HFFc6 (cell line): ENCODE measurements around the gene NPAS2. TPM values are rescaled to one million over a fixed set of nuclear protein-coding genes. Genes with fewer than 3 reads are reported as not detected.

Experiments
- DNase-seq: peaks from one replicate; pipeline ENCODE4 v3.0.0-alpha.2; 2018
- H3K27ac Mint-ChIP-seq: 2 replicates; pipeline ENCODE4 v1.8.0; 2020; ENCODE audit warnings: mild to moderate bottlenecking, mixed read lengths
- H3K27me3 Mint-ChIP-seq: 2 replicates; pipeline ENCODE4 v1.8.0; 2021; ENCODE audit warnings: mild to moderate bottlenecking, moderate library complexity, mixed read lengths; ENCODE audit not compliant: insufficient read depth
- H3K36me3 Mint-ChIP-seq: 2 replicates; pipeline ENCODE4 v1.8.0; 2021; ENCODE audit warnings: low read depth, mixed read lengths
- H3K4me1 Mint-ChIP-seq: 2 replicates; pipeline ENCODE4 v1.8.0; 2020; ENCODE audit warnings: low read depth, mixed read lengths
- H3K4me3 Mint-ChIP-seq: 2 replicates; pipeline ENCODE4 v1.8.0; 2020; ENCODE audit warnings: mild to moderate bottlenecking, moderate library complexity, mixed read lengths
- H3K9me3 Mint-ChIP-seq: 2 replicates; pipeline ENCODE4 v1.8.0; 2020; ENCODE audit warnings: mild to moderate bottlenecking, mixed read lengths
- total RNA-seq, 6 experiments: library from RNA; stranded (reverse); fragmentation: NEBNext Ultra II Directional; extraction: Animal tissue kit (Norgen Biotek cat#: 25700); gene quantifications; 2 replicates in 1 of 6; 3 replicates in 5 of 6; pipeline ENCODE4 v1.2.3, GENCODE V29; 2021
- TF ChIP-seq, protein P1 (sequence below): fragments of 200-600 bp; sonication (generic); IDR thresholded peaks from 2 replicates; pipeline ENCODE4 v1.5.0; 2021; ENCODE audit warnings: antibody characterized with exemption, mild to moderate bottlenecking

NPAS2 gene
- total RNA-seq, 6 experiments from 2014 or later, result 8.8 to 14.7 (median 9.3) TPM

DNA sequence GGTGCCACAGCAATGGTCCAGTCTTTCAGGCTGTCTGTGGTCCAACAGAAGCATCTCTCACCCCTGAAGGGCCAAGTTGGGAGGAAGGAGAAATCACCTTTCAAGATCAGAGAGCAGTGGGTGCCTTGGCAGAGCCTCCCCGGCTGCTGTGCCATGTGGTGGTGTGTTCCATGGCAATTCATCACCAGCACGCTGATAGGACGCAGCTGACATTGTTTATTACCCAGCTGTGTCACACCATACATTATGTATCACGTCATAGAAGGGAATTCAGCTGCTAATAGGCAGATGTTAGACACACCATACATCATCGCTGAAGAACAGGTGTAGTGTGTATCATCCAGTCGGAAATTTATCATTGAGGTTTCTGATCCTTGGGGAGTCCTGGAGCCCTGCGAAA, 152.5 kb downstream of the NPAS2 start:
- H3K27me3 Mint-ChIP-seq, result peaks cover 1% of the 10 kb centered on the region; the same call in 1 of the 2 replicates
- H3K36me3 Mint-ChIP-seq, result peaks cover 4% of the 10 kb centered on the region; the same call in 1 of the 2 replicates
- no peak overlapping the region for H3K27ac Mint-ChIP-seq
- H3K9me3 Mint-ChIP-seq, result no peaks in the 10 kb centered on the region
- DNase-seq, result no peak
- TF ChIP-seq, protein P1, sequence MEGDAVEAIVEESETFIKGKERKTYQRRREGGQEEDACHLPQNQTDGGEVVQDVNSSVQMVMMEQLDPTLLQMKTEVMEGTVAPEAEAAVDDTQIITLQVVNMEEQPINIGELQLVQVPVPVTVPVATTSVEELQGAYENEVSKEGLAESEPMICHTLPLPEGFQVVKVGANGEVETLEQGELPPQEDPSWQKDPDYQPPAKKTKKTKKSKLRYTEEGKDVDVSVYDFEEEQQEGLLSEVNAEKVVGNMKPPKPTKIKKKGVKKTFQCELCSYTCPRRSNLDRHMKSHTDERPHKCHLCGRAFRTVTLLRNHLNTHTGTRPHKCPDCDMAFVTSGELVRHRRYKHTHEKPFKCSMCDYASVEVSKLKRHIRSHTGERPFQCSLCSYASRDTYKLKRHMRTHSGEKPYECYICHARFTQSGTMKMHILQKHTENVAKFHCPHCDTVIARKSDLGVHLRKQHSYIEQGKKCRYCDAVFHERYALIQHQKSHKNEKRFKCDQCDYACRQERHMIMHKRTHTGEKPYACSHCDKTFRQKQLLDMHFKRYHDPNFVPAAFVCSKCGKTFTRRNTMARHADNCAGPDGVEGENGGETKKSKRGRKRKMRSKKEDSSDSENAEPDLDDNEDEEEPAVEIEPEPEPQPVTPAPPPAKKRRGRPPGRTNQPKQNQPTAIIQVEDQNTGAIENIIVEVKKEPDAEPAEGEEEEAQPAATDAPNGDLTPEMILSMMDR, result no peak
- 0 out of 2 replicates have a peak, but pooled peaks cover 7% of the 10 kb centered on the region for H3K4me1 Mint-ChIP-seq
- H3K4me3 Mint-ChIP-seq, result no peak overlapping the region

DNA sequence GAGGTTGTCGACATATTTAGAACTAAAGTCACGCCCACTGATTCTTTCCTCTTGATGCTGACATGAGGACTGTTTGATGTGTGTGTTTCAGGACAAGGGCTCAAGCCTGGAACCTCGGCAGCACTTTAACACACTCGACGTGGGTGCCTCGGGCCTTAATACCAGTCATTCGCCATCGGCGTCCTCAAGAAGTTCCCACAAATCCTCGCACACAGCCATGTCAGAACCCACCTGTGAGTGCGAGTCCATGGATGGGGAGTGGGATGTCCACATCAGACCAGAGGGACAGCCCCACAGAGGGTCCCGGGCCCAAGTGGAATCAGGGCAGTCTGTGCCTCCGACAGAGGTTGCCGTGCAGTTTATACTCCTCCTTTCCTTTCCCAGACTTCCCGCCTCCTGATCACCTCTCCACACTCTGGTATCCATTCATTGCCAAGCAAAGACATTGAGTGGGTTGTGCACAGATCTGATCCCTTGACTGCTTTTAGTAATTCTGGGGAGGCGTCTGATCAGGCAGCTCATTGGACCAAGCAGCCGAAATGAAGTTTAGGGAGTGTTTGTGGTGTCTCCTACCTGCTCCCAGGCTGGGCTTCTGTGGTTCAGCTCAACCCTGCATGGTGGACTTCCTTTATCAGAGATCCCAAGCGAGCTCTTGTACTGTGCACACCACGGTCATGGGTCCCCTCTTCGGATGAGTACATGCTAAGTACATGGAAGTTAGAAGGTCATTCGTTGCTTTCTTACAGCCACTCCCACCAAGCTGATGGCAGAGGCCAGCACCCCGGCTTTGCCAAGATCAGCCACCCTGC, 155.0 kb downstream of the NPAS2 start:
- Mint-ChIP-seq H3K9me3 (no peaks in the 10 kb centered on the region), H3K4me1 (peaks cover 22% of the 10 kb centered on the region), H3K36me3 (peaks cover 4% of the 10 kb centered on the region; the same call in 1 of the 2 replicates), H3K27me3 (peaks cover 1% of the 10 kb centered on the region; the same call in 1 of the 2 replicates), H3K4me3 (no peak overlapping the region), H3K27ac (no peak overlapping the region)
- TF ChIP-seq, protein P1, result no peak
- no peak for DNase-seq

DNA sequence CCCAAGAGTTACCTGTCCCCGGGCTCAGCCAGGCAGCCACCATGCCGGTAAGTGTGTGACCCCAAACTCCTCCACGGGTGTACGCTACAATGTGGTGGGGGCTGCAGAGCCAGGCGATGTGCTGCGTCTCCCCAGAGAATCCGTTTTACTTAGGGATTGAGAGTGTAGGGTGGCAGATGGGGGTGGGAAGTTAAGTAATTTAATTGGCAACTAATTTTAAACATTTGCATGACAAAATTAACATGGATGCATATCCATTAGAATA, 155.5 kb downstream of the NPAS2 start:
- Mint-ChIP-seq H3K4me3 (no peak overlapping the region), H3K36me3 (peaks cover 4% of the 10 kb centered on the region; the same call in 1 of the 2 replicates), H3K27ac (no peak overlapping the region), H3K4me1 (peaks cover 22% of the 10 kb centered on the region), H3K9me3 (no peaks in the 10 kb centered on the region), H3K27me3 (peaks cover 1% of the 10 kb centered on the region; the same call in 1 of the 2 replicates)
- TF ChIP-seq, protein P1, result no peak
- no peak for DNase-seq

DNA sequence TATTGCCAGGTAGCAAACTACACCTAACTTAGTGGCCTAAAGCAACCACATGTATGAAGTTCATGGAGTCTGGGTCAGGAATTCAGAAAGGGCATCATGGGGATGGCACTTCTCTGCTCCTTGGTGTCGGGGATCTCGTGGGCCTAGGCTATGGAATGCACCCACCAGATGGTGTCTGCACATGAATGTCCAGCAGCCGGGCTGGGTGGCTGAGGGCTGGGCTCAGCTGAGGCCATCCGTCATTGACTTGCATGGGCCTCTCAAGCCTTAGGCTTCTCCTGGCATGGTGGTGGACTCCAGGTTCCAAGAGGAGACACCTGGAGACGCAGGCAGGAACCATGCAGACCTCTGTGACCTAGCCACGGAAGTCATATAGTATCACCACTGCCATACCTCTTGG, 156.1 kb downstream of the NPAS2 start:
- DNase-seq, result no peak
- Mint-ChIP-seq H3K4me3 (no peak overlapping the region), H3K36me3 (peaks cover 4% of the 10 kb centered on the region; the same call in 1 of the 2 replicates), H3K27me3 (peaks cover 1% of the 10 kb centered on the region; the same call in 1 of the 2 replicates), H3K27ac (no peak overlapping the region), H3K9me3 (no peaks in the 10 kb centered on the region), H3K4me1 (peaks cover 25% of the 10 kb centered on the region)
- TF ChIP-seq, protein P1, result no peak

- Mint-ChIP-seq H3K36me3 (peaks cover 4% of the 10 kb centered on the region; the same call in 1 of the 2 replicates), H3K9me3 (no peaks in the 10 kb centered on the region), H3K4me3 (no peak overlapping the region)
Observed at GRCh38 chr2:100976645-100977391, 156.9 kb downstream of the NPAS2 start.

More at GRCh38 chr2:100976645-100977391, 156.9 kb downstream of the NPAS2 start:
- no peaks in the 10 kb centered on the region for H3K27me3 Mint-ChIP-seq
- peaks cover 26% of the 10 kb centered on the region for H3K4me1 Mint-ChIP-seq
- no peak for DNase-seq
- H3K27ac Mint-ChIP-seq, result no peak overlapping the region
- TF ChIP-seq, protein P1, result no peak
